Memory B cell (primary cell): Measurements from ENCODE around the gene CPPED1.

ENCODE experiments used
- ATAC-seq: fragments of 150-1000 bp; cut with Tn5 transposase; 2 replicates; pipeline ENCODE4 v1.10.0; 2021; ENCODE audit warnings: low read depth, mild to moderate bottlenecking, moderate library complexity
- DNase-seq, 2 donors: peaks; one replicate each; pipeline ENCODE4 v3.0.0; 2022; ENCODE audit warnings: low spot score in 2 of 2
- H3K27ac Mint-ChIP-seq: one replicate; pipeline ENCODE4 v1.8.0; 2022; ENCODE audit warnings: mild to moderate bottlenecking, moderate library complexity, mixed read lengths
- H3K27me3 Mint-ChIP-seq: one replicate; pipeline ENCODE4 v1.8.0; 2022; ENCODE audit warnings: mixed read lengths
- H3K36me3 Mint-ChIP-seq: one replicate; pipeline ENCODE4 v1.8.0; 2022; ENCODE audit warnings: mild to moderate bottlenecking, mixed read lengths
- H3K4me1 Mint-ChIP-seq: one replicate; pipeline ENCODE4 v1.8.0; 2022; ENCODE audit warnings: mixed read lengths
- H3K4me3 Mint-ChIP-seq: one replicate; pipeline ENCODE4 v1.8.0; 2022; ENCODE audit warnings: mild to moderate bottlenecking, moderate library complexity, mixed read lengths
- H3K9me3 Mint-ChIP-seq: one replicate; pipeline ENCODE4 v1.8.0; 2022; ENCODE audit warnings: mixed read lengths

The CPPED1 gene

DNA sequence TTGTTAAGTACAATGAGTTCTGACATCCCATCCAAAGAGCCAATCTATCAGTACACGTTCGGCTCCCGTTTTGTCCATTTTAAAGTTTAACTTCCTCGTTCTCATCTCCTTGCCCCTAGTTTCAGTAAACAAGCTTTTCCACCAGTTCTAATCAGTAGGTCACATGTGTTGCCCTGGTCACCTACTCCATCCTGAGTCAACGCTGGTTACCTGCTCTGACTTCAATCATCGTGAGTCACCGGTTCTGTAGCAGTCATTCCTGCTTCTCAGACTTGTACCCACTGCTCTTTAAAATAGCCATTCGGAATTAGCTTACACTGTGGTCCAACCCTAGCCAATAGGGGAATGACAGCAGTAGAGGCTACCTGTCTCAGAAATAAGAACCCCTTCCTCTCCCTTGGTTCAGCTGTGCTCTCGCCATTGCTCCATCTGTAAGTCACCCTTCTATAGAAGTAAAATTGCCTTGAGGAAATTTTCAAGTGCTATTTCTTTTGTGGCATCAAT is 191.0 kb downstream of the CPPED1 start:
- H3K27ac Mint-ChIP-seq: no peak overlapping the region
- H3K36me3 Mint-ChIP-seq: no peaks in the 10 kb centered on the region
- DNase-seq (no peak), ATAC-seq (no peak)
- peaks cover 2% of the 10 kb centered on the region for H3K4me1 Mint-ChIP-seq
- peaks cover 6% of the 10 kb centered on the region for H3K9me3 Mint-ChIP-seq
- H3K4me3 Mint-ChIP-seq: no peak overlapping the region
- peaks cover 12% of the 10 kb centered on the region for H3K27me3 Mint-ChIP-seq

DNA sequence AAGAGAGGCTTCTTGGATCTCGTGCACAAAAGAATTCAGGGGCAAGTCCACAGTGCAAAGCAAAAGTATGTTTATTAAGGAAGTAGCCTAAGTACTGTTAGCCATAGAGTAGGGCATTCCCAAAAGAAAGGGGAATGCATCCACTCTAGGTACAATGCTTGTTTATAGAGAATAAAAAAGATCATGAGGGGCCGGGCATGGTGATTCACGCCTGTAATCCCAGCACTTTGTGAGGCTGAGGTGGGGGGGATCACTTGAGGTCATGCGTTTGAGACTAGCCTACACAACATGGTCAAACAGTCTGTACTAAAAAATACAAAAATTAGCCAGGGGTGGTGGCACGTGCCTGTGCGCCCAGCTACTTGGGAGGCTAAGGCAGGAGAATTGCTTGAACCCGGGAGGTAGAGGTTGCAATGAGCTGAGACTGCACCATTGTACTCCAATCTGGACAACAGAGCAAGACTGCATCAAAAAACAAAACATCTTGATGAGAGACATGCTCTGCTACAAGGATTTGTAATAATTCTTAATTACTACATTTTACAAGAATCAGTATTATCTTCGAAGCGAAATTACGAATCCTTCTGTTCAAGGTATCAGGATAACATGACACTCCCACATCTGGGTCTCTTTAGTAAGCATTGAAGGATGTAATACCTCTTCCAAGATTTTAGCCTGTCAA is 191.6 kb downstream of the CPPED1 start:
- no peak overlapping the region for H3K27ac Mint-ChIP-seq
- H3K36me3 Mint-ChIP-seq: no peaks in the 10 kb centered on the region
- no peak for DNase-seq
- H3K27me3 Mint-ChIP-seq: peaks cover 15% of the 10 kb centered on the region
- peaks cover 2% of the 10 kb centered on the region for H3K4me1 Mint-ChIP-seq
- no peak for ATAC-seq
- H3K9me3 Mint-ChIP-seq: peaks cover 9% of the 10 kb centered on the region
- no peak overlapping the region for H3K4me3 Mint-ChIP-seq

DNA sequence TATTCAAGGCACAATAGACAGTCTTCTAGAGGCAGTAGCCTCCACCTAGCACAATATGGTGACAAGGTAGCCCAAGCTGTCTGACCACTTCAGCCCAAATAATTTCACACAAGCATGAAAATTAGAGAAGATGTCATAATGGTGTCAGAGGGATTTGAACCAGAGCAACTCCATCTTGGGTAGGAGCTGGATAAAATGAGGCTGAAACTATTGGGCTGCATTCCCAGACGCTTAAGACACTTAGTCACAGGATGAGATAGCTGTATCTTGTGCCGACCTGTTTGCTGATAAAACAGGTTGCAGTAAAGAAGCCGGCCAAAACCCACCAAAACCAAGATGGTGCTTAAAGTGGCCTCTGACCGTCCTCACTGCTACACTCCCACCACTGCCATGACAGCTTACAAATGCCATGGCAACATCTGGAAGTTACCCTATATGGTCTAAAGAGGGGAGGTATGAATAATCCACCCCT is 192.6 kb downstream of the CPPED1 start:
- DNase-seq: no peak
- peaks cover 18% of the 10 kb centered on the region for H3K27me3 Mint-ChIP-seq

DNA sequence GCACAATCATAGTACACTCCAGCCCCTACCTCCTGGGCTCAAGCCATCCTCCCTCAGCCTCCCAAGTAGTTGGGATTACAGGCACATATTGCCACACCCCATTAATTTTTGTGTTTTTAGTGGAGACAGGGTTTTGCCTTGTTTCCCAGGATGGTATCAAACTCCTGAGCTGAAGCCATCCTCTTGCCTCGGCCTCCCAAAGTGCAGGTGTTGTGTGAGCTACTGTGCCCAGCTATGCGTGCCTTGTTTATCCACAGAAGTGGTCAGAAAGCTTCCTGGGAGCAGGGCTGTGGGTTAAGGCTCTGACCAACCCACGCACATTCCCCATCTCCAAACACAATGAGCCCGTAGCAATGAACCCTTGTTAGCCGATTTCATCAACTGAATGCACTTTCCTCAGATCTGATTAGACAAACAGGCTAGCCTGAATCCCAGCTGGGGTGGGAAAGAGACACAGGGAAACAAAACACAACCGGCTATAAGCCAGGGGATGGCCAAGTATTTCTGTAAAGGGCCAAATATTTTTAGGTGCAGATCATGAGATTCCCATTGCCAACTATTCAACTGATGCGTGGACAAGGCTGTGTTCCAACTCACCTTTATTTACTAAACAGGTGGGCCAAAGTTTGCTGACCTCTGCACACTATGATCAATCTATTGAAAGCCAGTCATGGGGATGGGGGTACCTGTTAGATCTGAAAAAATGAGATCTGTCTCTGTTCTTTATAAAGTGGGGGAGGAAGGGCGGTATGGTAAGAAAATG is 193.6 kb downstream of the CPPED1 start:
- ATAC-seq: no peak
- peaks cover 18% of the 10 kb centered on the region for H3K27me3 Mint-ChIP-seq
- H3K36me3 Mint-ChIP-seq: no peaks in the 10 kb centered on the region
- no peak overlapping the region for H3K4me3 Mint-ChIP-seq
- H3K9me3 Mint-ChIP-seq: peaks cover 15% of the 10 kb centered on the region
- DNase-seq: no peak
- peaks cover 2% of the 10 kb centered on the region for H3K4me1 Mint-ChIP-seq
- H3K27ac Mint-ChIP-seq: no peak overlapping the region

More for the DNA sequence above, 192.6 kb downstream of the CPPED1 start:
- no peak overlapping the region for H3K4me3 Mint-ChIP-seq
- peaks cover 2% of the 10 kb centered on the region for H3K4me1 Mint-ChIP-seq
- ATAC-seq: no peak
- H3K9me3 Mint-ChIP-seq: peaks cover 15% of the 10 kb centered on the region
- H3K36me3 Mint-ChIP-seq: no peaks in the 10 kb centered on the region
- no peak overlapping the region for H3K27ac Mint-ChIP-seq
